CD4-positive, alpha-beta memory T cell (primary cell): ENCODE data around the gene PLCG2. TPM values are rescaled to one million over a fixed set of nuclear protein-coding genes. Genes with fewer than 3 reads are reported as not detected.
A peak's percentile ranks its signal among the peaks of the same experiment; 100 is the strongest.
"Not testable (repeated sequence)": the region's sequence is repeated elsewhere in the genome, so short reads cannot be mapped to it uniquely, and the experiment has no call there.

Experiments
- CTCF ChIA-PET: fragments of 350-600 bp; sonication (Branson Sonifier 250); formaldehyde crosslinking; loops from one replicate; lab custom pipeline; 2021; ENCODE audit warnings: inconsistent platforms; ENCODE audit not compliant: partially characterized antibody; lab: Charles Lee
- POLR2A ChIA-PET: fragments of 350-600 bp; sonication (Branson Sonifier 250); formaldehyde crosslinking; loops from one replicate; lab custom pipeline; 2021; ENCODE audit not compliant: partially characterized antibody; lab: Charles Lee
- DNase-seq, 5 donors: peaks; one replicate each; pipeline versions ENCODE4 v3.0.0 to v3.0.0-alpha.2; 2020 to 2022; ENCODE audit warnings: mixed read lengths in 1 of 5
- H3K27ac ChIP-seq: one replicate; pipeline ENCODE4 v1.7.0; 2013; ENCODE audit warnings: low read depth, low read length
- H3K27me3 ChIP-seq: 2 replicates; pipeline ENCODE4 v1.7.0; 2013; ENCODE audit warnings: mild to moderate bottlenecking, low read length, moderate library complexity; ENCODE audit not compliant: insufficient read depth
- H3K36me3 ChIP-seq: 2 replicates; pipeline ENCODE4 v1.7.0; 2013; ENCODE audit warnings: mild to moderate bottlenecking, low read length, moderate library complexity; ENCODE audit not compliant: insufficient read depth
- H3K4me1 ChIP-seq: 2 replicates; pipeline ENCODE4 v1.7.0; 2013; ENCODE audit warnings: mild to moderate bottlenecking, low read length, moderate library complexity; ENCODE audit not compliant: insufficient read depth
- H3K4me3 ChIP-seq, 2 donors: one replicate each; pipeline ENCODE4 v1.7.0; 2013; ENCODE audit warnings: low read length in 2 of 2, mild to moderate bottlenecking in 1 of 2
- H3K9me3 ChIP-seq, 2 donors: one replicate each; pipeline ENCODE4 v1.7.0; 2013; ENCODE audit warnings: low read length in 2 of 2, control low read depth in 1 of 2; ENCODE audit not compliant: control insufficient read depth in 1 of 2
- H3K27ac Mint-ChIP-seq, 7 donors: one replicate each; pipeline ENCODE4 v1.8.0; 2020 to 2021; ENCODE audit warnings: mixed read lengths in 7 of 7, mild to moderate bottlenecking in 6 of 7, inconsistent platforms in 3 of 7, moderate library complexity in 3 of 7
- H3K27me3 Mint-ChIP-seq, 2 donors: one replicate each; pipeline ENCODE4 v1.8.0; 2020 to 2021; ENCODE audit warnings: mixed read lengths in 2 of 2
- H3K36me3 Mint-ChIP-seq, 2 donors: one replicate each; pipeline ENCODE4 v1.8.0; 2020 to 2021; ENCODE audit warnings: mixed read lengths in 2 of 2, inconsistent platforms in 1 of 2, mild to moderate bottlenecking in 1 of 2
- H3K4me1 Mint-ChIP-seq, 4 donors: one replicate each; pipeline ENCODE4 v1.8.0; 2020 to 2021; ENCODE audit warnings: mixed read lengths in 4 of 4, mild to moderate bottlenecking in 1 of 4
- H3K4me3 Mint-ChIP-seq, 8 donors: one replicate each; pipeline ENCODE4 v1.8.0; 2020 to 2021; ENCODE audit warnings: mixed read lengths in 8 of 8, mild to moderate bottlenecking in 7 of 8, moderate library complexity in 6 of 8, inconsistent platforms in 3 of 8
- H3K9me3 Mint-ChIP-seq, 8 donors: one replicate each; pipeline ENCODE4 v1.8.0; 2020 to 2021; ENCODE audit warnings: mixed read lengths in 8 of 8, mild to moderate bottlenecking in 5 of 8, inconsistent platforms in 3 of 8, moderate library complexity in 1 of 8
- intact Hi-C: fragments of 100-400 bp; cut with micrococcal nuclease; formaldehyde crosslinking; loops from one replicate; pipeline ENCODE4 v1.15.1; 2023
- polyA plus RNA-seq, 2 donors: library from polyadenylated mRNA; unstranded; fragments of 300-500 nt; fragmentation: Illumina TruSeq; gene quantifications; one replicate each; pipeline ENCODE4 v1.2.3, GENCODE V29; 2021
- total RNA-seq, 2 experiments: library from RNA; stranded (reverse); gene quantifications; one replicate each; pipeline ENCODE4 v1.2.3, GENCODE V29; 2021

PLCG2 gene
- total and polyA plus RNA-seq, 4 experiments from 2014 or later, result 0.63 to 2.4 (median 2.1) TPM

DNA sequence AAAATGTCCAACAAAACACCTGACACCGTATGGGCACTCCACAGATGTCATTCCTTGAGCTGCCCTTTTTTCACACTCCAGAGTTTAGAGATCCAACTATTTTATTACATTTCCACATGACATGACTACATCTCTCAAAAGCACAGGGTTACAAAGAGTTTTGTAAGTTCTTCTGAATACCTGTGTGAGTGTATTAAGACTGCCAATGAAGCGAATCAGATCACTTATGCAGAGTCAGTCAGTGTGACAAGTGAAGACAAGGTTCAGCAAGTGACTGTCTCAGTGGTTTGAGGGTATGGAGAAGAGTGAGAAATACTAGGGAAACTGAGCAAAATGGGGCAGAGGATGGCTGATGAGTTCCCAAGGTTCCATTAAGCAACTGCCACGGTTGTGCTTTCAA, 223.7 kb downstream of the PLCG2 start:
- Mint-ChIP-seq H3K9me3 (peaks cover 0 to 3% (median 0%) of the 10 kb centered on the region in 8 donors), H3K27ac (no peak overlapping the region)
- DNase-seq, result no peak

DNA sequence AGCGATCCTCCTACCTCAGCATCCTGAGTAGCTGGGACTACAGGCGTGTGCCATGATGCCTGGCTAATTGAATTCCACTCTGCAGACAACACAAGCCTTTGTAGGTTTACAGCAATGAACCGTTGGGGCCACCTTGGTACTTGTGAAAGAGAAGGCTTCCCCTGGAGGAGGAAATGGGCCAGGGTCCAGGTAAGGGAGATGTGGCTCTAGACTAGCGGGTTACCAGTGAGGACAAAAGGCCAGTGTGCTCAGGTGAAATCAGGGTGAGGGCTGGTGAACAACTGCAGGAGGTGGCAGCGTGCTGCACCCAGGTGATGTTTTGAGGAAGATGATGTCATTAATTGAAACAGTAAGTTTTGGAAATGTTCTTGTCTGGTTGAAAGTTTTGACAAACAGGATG, 225.5 kb downstream of the PLCG2 start:
- H3K4me3 ChIP-seq, result no peak overlapping the region
- no peak overlapping the region for H3K27ac Mint-ChIP-seq
- H3K4me1 Mint-ChIP-seq, result peaks cover 3 to 7% (median 5%) of the 10 kb centered on the region in 4 donors
- no peak overlapping the region for H3K27ac ChIP-seq
- H3K9me3 Mint-ChIP-seq, result peaks cover 0 to 16% (median 9%) of the 10 kb centered on the region in 8 donors
- no peaks in the 10 kb centered on the region for H3K27me3 ChIP-seq
- no peaks in the 10 kb centered on the region for H3K27me3 Mint-ChIP-seq
- peaks cover 32% of the 10 kb centered on the region in 2 donors for H3K36me3 Mint-ChIP-seq
- no peaks in the 10 kb centered on the region for H3K4me1 ChIP-seq
- intact Hi-C loops, result no loop called here
- POLR2A ChIA-PET, result no interaction called here
- peaks cover 7% of the 10 kb centered on the region for H3K36me3 ChIP-seq
- H3K9me3 ChIP-seq, result peaks cover 0 to 3% of the 10 kb centered on the region in 2 donors
- H3K4me3 Mint-ChIP-seq, result no peak overlapping the region
- no peak for DNase-seq
- CTCF ChIA-PET, result no interaction called here

More for the DNA sequence above, 223.7 kb downstream of the PLCG2 start:
- Mint-ChIP-seq H3K4me1 (peaks cover 0 to 5% (median 2%) of the 10 kb centered on the region in 4 donors), H3K36me3 (peaks cover 33 to 42% of the 10 kb centered on the region in 2 donors), H3K4me3 (no peak overlapping the region), H3K27me3 (no peaks in the 10 kb centered on the region)
- no peaks in the 10 kb centered on the region for H3K9me3 ChIP-seq
- no peak overlapping the region for H3K4me3 ChIP-seq
- H3K4me1 ChIP-seq, result no peaks in the 10 kb centered on the region
- H3K27ac ChIP-seq, result no peak overlapping the region
- H3K36me3 ChIP-seq, result peaks cover 8% of the 10 kb centered on the region
- POLR2A ChIA-PET, result no interaction called here
- intact Hi-C loops, result no loop called here
- CTCF ChIA-PET, result no interaction called here
- no peaks in the 10 kb centered on the region for H3K27me3 ChIP-seq

DNA sequence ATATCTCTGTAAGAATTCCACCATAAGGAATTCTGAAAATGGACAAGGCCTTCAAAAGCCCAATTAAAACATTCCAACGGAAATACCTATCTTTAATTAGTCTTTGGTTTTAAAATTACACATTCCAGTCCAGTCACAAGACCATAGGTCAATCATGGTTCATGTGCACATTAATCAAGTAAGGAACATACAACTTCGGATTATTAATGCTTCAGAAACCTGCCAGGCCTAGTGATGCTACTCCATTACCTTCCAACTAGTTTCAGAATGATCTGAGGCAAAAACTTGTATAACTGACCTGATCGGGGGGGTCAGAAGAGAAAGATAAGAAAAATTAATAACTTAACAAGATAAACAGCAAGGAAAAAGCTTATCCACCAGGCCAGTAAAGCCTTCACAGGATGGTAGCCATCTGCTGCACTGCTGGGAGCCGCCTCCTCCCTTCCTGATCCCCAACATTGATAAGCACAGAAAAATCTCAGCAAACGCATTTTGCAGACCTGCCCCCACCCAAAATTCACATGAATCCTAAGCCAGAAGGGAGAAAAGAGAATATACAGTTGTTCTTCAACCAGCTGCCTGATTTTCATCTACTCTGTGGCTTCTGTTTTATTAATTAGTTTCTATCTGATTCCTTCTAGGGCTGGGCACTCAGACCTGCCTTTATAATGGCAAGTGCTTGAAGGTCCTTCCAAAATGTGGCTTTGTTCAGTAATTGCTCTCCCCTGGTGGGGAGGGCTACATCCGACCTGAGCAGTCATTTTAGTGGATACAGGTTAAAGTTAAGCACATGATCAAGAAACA, 226.1 kb downstream of the PLCG2 start:
- no peak for DNase-seq
- ChIA-PET POLR2A (no interaction called here), CTCF (no interaction called here)
- H3K4me1 ChIP-seq, result peaks cover under 1% of the 10 kb centered on the region
- no peaks in the 10 kb centered on the region for H3K27me3 ChIP-seq
- Mint-ChIP-seq H3K27ac (no peak overlapping the region), H3K36me3 (peaks cover 33 to 36% of the 10 kb centered on the region in 2 donors), H3K27me3 (no peaks in the 10 kb centered on the region), H3K4me1 (peaks cover 3 to 10% (median 8%) of the 10 kb centered on the region in 4 donors), H3K4me3 (no peak overlapping the region), H3K9me3 (peaks cover 0 to 22% (median 9%) of the 10 kb centered on the region in 8 donors)
- intact Hi-C loops, result no loop called here
- H3K36me3 ChIP-seq, result peaks cover under 1% of the 10 kb centered on the region
- no peak overlapping the region for H3K27ac ChIP-seq
- no peak overlapping the region for H3K4me3 ChIP-seq
- H3K9me3 ChIP-seq, result peaks cover 0 to 3% of the 10 kb centered on the region in 2 donors

DNA sequence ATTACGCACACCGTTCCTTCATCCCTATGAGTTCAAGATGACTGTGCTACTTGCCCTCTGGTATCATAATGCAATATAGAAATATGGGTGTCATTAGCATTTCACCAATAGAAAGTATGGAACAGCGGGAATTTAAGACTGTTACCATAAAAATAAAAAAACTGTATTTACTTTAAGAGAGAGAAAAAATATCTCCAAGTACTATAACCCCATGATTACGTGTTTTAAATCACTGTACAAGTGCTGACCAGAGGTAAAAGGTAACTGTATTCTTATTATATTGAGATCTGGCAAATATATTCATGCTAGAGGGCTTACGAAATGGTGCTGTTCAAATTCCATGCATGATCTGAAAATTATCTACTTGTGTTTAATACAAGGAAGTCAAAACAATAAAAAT, 226.9 kb downstream of the PLCG2 start:
- ChIA-PET CTCF (no interaction called here), POLR2A (no interaction called here)
- H3K27ac ChIP-seq, result no peak overlapping the region
- H3K4me1 ChIP-seq, result peaks cover 8% of the 10 kb centered on the region
- H3K36me3 Mint-ChIP-seq, result peaks cover 35 to 36% of the 10 kb centered on the region in 2 donors
- H3K27me3 Mint-ChIP-seq, result no peaks in the 10 kb centered on the region
- H3K9me3 Mint-ChIP-seq, result peaks cover 0 to 22% (median 9%) of the 10 kb centered on the region in 8 donors
- no peak overlapping the region for H3K4me3 ChIP-seq
- peak overlapping the region in 1 of 7 donors; percentile 61 for H3K27ac Mint-ChIP-seq
- no peaks in the 10 kb centered on the region for H3K27me3 ChIP-seq
- H3K4me3 Mint-ChIP-seq, result no peak overlapping the region
- peaks cover 10 to 18% (median 15%) of the 10 kb centered on the region in 4 donors for H3K4me1 Mint-ChIP-seq
- H3K36me3 ChIP-seq, result no peaks in the 10 kb centered on the region
- no peak for DNase-seq
- H3K9me3 ChIP-seq, result peaks cover 0 to 3% of the 10 kb centered on the region in 2 donors
- intact Hi-C loops, result no loop called here

DNA sequence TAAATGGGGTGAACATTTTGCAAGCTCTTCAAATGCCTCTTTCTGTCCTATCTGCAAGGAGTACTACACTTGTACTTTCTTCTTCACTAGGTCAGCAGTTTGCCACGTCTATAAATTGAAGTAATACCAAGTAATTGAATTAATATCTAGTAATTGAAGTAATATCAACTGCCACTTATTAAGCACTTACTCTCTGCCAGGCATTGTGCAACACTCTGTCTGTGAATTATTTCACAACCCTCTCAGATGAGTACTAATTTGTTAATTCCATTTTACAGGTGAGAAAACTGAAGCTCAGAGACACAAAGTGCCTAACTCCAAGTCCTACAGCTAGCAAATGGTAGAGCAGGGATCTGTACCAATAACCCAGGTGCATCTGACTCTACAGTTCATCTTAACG, 228.1 kb downstream of the PLCG2 start:
- no peak for DNase-seq
- no peak overlapping the region for H3K27ac ChIP-seq
- Mint-ChIP-seq H3K9me3 (peaks cover 0 to 22% (median 10%) of the 10 kb centered on the region in 8 donors), H3K4me1 (peaks cover 15 to 26% (median 22%) of the 10 kb centered on the region in 4 donors), H3K27me3 (peaks cover 0 to 2% of the 10 kb centered on the region in 2 donors), H3K27ac (no peak overlapping the region), H3K36me3 (peaks cover 29 to 34% of the 10 kb centered on the region in 2 donors), H3K4me3 (no peak overlapping the region)
- intact Hi-C loops, result no loop called here
- H3K4me3 ChIP-seq, result no peak overlapping the region
- H3K9me3 ChIP-seq, result peaks cover 0 to 3% of the 10 kb centered on the region in 2 donors
- POLR2A ChIA-PET, result no interaction called here
- peaks cover 8% of the 10 kb centered on the region for H3K4me1 ChIP-seq
- H3K27me3 ChIP-seq, result no peaks in the 10 kb centered on the region
- CTCF ChIA-PET, result no interaction called here
- no peaks in the 10 kb centered on the region for H3K36me3 ChIP-seq

DNA sequence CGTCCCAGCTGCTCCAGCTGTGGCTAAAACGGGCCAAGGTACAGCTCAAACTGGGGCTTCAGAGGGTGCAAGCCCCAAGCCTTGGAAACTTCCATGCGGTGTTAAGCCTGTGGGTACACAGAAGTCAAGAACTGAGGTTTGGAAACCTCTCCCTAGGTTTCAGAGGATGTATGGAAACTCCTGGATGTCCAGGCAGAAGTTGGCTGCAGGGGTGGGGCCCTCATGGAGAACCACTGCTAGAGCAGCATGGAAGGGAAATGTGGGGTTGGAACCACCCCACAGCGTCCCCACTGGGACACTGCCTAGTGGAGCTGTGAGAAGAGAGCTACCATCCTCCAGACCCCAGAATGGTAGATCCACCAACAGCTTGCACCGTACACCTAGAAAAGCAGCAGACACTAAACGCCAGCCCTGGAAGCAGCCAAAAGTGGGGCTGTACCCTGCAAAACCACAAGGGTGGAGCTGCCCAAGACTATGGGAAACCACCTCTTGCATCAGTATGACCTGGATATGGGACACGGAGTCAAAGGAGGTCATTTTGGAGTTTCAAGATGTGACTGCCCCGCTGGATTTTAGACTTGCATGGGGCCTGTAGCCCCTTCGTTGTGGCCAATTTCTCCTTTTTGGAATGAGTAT, 230.0 kb downstream of the PLCG2 start:
- no peak for DNase-seq
- H3K27me3 ChIP-seq, result no peaks in the 10 kb centered on the region

DNA sequence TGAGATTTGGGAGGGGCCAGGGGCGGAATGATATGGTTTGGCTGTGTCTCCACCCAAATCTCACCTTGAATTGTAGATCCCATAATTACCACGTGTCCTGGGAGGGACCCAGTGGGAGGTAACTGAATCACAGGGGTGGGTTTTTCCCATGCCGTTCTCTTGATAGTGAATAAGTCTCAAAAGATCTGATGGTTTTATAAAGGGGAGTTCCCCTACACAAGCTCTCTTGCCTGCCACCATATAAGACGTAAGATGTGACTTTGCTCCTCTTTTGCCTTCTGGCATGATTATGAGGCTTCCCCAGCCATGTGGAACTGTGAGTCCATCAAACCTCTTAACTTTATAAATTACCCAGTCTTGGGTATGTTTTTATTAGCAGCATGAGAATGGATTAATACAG, 230.7 kb downstream of the PLCG2 start:
- DNase-seq, H3K4me3 ChIP-seq, H3K27me3 Mint-ChIP-seq, H3K9me3 ChIP-seq, H3K36me3 ChIP-seq, H3K27me3 ChIP-seq, H3K4me1 ChIP-seq, CTCF ChIA-PET, H3K27ac ChIP-seq, POLR2A ChIA-PET: not testable (repeated sequence)
- Mint-ChIP-seq H3K36me3 (peaks cover 17 to 20% of the 10 kb centered on the region in 2 donors), H3K4me1 (peaks cover 14 to 28% (median 22%) of the 10 kb centered on the region in 4 donors), H3K27ac (peak overlapping the region in 2 of 7 donors; percentile 73 to 85), H3K9me3 (peaks cover 0 to 20% (median 10%) of the 10 kb centered on the region in 8 donors), H3K4me3 (peak overlapping the region in 4 of 8 donors; percentile 36 to 95 (median 86))
- intact Hi-C loops, result loop anchor here (5.0 kb wide), 1 partner anchor 163 kb away; the partner anchor contains the start of gene MPHOSPH6

More for the DNA sequence above, 230.0 kb downstream of the PLCG2 start:
- H3K4me3 Mint-ChIP-seq, result peak overlapping the region in 2 of 8 donors; percentile 29 to 40
- H3K27ac Mint-ChIP-seq, result peak overlapping the region in 2 of 7 donors; percentile 41 to 85
- peaks cover 8% of the 10 kb centered on the region for H3K4me1 ChIP-seq
- intact Hi-C loops, result no loop called here
- H3K27ac ChIP-seq, result no peak overlapping the region
- H3K4me1 Mint-ChIP-seq, result peaks cover 14 to 28% (median 22%) of the 10 kb centered on the region in 4 donors
- H3K9me3 ChIP-seq, result peaks cover 0 to 3% of the 10 kb centered on the region in 2 donors
- no peaks in the 10 kb centered on the region for H3K36me3 ChIP-seq
- H3K36me3 Mint-ChIP-seq, result peaks cover 19 to 24% of the 10 kb centered on the region in 2 donors
- peaks cover 2 to 4% of the 10 kb centered on the region in 2 donors for H3K27me3 Mint-ChIP-seq
- POLR2A ChIA-PET, result no interaction called here
- CTCF ChIA-PET, result no interaction called here
- H3K9me3 Mint-ChIP-seq, result peaks cover 0 to 21% (median 10%) of the 10 kb centered on the region in 8 donors
- H3K4me3 ChIP-seq, result no peak overlapping the region
